ENCODE results near the gene IGSF6.

The IGSF6 gene

GRCh38 chr16:21602785-21603184, 49.6 kb downstream of the IGSF6 start:
- FAIRE-seq (no peak), DNase-seq (ENCODE audit: low spot score) (no peak)

- DNase-seq (ENCODE audit: low spot score), result no peak
- FAIRE-seq, result no peak
Measured at GRCh38 chr16:21600031-21600773, 52.2 kb downstream of the IGSF6 start.

- FAIRE-seq (peak; percentile 48), DNase-seq (ENCODE audit: low spot score) (peak; percentile 80)
Measured at GRCh38 chr16:21599122-21600030, 53.0 kb downstream of the IGSF6 start, which contains the start of gene METTL9. Gene METTL9, plus strand, starts transcription at chr16:21599577. Its CDS starts 157 bp downstream, at chr16:21599734.

GRCh38 chr16:21598701-21599121, 53.7 kb downstream of the IGSF6 start:
- FAIRE-seq (no peak), DNase-seq (ENCODE audit: low spot score) (no peak)

- FAIRE-seq (no peak), DNase-seq (ENCODE audit: low spot score) (no peak)
Measured at GRCh38 chr16:21598206-21598605, 54.2 kb downstream of the IGSF6 start.

GRCh38 chr16:21597561-21598030, 54.8 kb downstream of the IGSF6 start:
- no peak for FAIRE-seq
- DNase-seq (ENCODE audit: low spot score), result no peak

- FAIRE-seq, result no peak
- no peak for DNase-seq (ENCODE audit: low spot score)
Measured at GRCh38 chr16:21593530-21594289, 58.7 kb downstream of the IGSF6 start.

- DNase-seq (ENCODE audit: low spot score) (no peak), FAIRE-seq (no peak)
Measured at GRCh38 chr16:21592191-21592590, 60.2 kb downstream of the IGSF6 start.

GRCh38 chr16:21590796-21591195, 61.6 kb downstream of the IGSF6 start:
- DNase-seq (ENCODE audit: low spot score), result no peak
- FAIRE-seq, result no peak

GRCh38 chr16:21590287-21590686, 62.1 kb downstream of the IGSF6 start:
- FAIRE-seq (no peak), DNase-seq (ENCODE audit: low spot score) (no peak)

GRCh38 chr16:21589551-21589950, 62.9 kb downstream of the IGSF6 start:
- FAIRE-seq (no peak), DNase-seq (ENCODE audit: low spot score) (no peak)
